H1 (cell line): ENCODE data around the gene MCM3AP. TPM values are rescaled to one million over a fixed set of nuclear protein-coding genes. Genes with fewer than 3 reads are reported as not detected.

Experiments
- CBX8 ChIP-seq: fragments of 300-800, 300-1000 bp; sonication (generic); IDR thresholded peaks from 2 replicates; pipeline ENCODE4 v1.7.1; 2016; ENCODE audit warnings: low read depth, low read length, borderline replicate concordance
- CREB1 ChIP-seq: IDR thresholded peaks from 2 replicates; pipeline ENCODE4 v1.6.1; 2012; ENCODE audit warnings: inconsistent platforms
- GTF2F1 ChIP-seq: IDR thresholded peaks from 2 replicates; pipeline ENCODE4 v1.6.1; 2012; ENCODE audit warnings: low read depth, low read length, improper control_type of control experiment, borderline replicate concordance
- NANOG ChIP-seq: IDR thresholded peaks from 2 replicates; pipeline ENCODE4 v1.6.1; 2011; ENCODE audit warnings: low read length, low read depth, mild to moderate bottlenecking, inconsistent platforms; ENCODE audit not compliant: insufficient read depth, poor library complexity, severe bottlenecking
- SP1 ChIP-seq: IDR thresholded peaks from 2 replicates; pipeline ENCODE4 v1.6.1; 2011; ENCODE audit warnings: low read depth, low read length
- SUZ12 ChIP-seq: fragments of 200-600 bp; sonication (generic); IDR thresholded peaks from 2 replicates; pipeline ENCODE4 v1.6.1; 2012; ENCODE audit warnings: mild to moderate bottlenecking, inconsistent platforms, low read length, moderate library complexity, mixed read lengths
- polyA plus RNA-seq, 7 experiments: library from polyadenylated mRNA; depleted of rRNA in 3 of 7; stranded (reverse) in 5 of 7; unstranded in 2 of 7; fragments of >200 nt in 5 of 7; fragments of 200-250 nt in 2 of 7; gene quantifications; 1 replicate in 5 of 7; 2 replicates in 1 of 7; 4 replicates in 1 of 7; pipeline versions ENCODE4 v1.2.1 to v1.2.3, GENCODE V29; 2011 to 2013; ENCODE audit warnings: missing spikeins in 2 of 7, mixed read lengths in 2 of 7
- total RNA-seq: library from RNA; stranded (reverse); fragmentation: NEBNext Ultra II Directional; extraction: Animal tissue kit (Norgen Biotek cat#: 25700); gene quantifications from 2 replicates; pipeline ENCODE4 v1.2.1, GENCODE V29; 2021
- TF ChIP-seq, protein P1 (sequence below): fragments of 300-600 bp; sonication (generic); IDR thresholded peaks from 2 replicates; pipeline ENCODE4 v1.7.1; 2012; ENCODE audit warnings: low read length, moderate library complexity, mild to moderate bottlenecking, inconsistent platforms; ENCODE audit not compliant: insufficient replicate concordance
- TF ChIP-seq, protein P2 (sequence below): IDR thresholded peaks from 2 replicates; pipeline ENCODE4 v1.6.1; 2012; ENCODE audit warnings: inconsistent platforms

The MCM3AP gene
- total and polyA plus RNA-seq, 2 of the 8 experiments (the other 6 are each of a cell fraction or from before 2014, with no cell fraction given): 37.2 to 119 TPM

DNA sequence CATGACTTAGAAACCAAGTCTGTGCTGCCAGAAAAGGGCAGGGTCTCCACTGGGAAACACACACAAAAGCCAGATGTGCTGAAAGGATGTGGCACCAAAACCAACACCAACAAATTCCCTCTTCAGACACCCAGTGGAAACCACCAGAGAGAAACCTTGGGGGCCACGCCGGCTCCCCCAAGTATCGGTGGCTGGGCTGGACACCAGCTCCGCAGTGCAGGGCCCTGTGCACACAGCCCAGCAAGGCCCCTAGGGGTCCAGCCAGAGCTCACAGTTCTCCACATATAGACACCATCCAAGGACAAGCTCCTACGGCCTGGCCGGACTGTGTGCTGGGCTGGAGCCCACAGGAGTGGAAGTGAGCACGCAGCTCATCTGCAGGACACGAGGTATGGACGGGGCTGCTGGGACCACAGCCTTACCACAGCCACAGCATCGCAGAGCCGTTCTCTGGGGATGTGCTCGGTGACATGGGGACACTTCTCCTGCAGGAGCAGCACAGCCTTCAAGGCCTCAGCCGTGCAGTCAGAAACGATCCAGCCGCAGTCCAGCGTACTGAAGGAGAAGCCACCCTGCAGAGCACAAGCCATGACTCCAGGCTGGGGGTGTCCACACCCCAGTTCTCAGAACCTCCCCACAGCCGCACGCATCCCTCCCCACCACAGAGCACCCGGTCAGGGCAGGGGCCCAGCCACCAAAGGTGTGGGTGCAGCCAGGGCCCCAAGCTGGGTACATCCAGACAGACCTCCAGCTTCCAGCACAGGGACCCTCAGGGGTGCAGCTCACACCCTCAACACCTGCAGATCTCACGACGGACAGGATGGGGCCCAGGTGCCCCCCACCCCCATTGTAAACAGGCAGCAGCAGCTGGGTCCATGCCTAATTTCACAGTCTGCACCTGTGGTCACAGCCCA lies 78.1 kb downstream of the MCM3AP start (continued):
- TF ChIP-seq, protein P1, sequence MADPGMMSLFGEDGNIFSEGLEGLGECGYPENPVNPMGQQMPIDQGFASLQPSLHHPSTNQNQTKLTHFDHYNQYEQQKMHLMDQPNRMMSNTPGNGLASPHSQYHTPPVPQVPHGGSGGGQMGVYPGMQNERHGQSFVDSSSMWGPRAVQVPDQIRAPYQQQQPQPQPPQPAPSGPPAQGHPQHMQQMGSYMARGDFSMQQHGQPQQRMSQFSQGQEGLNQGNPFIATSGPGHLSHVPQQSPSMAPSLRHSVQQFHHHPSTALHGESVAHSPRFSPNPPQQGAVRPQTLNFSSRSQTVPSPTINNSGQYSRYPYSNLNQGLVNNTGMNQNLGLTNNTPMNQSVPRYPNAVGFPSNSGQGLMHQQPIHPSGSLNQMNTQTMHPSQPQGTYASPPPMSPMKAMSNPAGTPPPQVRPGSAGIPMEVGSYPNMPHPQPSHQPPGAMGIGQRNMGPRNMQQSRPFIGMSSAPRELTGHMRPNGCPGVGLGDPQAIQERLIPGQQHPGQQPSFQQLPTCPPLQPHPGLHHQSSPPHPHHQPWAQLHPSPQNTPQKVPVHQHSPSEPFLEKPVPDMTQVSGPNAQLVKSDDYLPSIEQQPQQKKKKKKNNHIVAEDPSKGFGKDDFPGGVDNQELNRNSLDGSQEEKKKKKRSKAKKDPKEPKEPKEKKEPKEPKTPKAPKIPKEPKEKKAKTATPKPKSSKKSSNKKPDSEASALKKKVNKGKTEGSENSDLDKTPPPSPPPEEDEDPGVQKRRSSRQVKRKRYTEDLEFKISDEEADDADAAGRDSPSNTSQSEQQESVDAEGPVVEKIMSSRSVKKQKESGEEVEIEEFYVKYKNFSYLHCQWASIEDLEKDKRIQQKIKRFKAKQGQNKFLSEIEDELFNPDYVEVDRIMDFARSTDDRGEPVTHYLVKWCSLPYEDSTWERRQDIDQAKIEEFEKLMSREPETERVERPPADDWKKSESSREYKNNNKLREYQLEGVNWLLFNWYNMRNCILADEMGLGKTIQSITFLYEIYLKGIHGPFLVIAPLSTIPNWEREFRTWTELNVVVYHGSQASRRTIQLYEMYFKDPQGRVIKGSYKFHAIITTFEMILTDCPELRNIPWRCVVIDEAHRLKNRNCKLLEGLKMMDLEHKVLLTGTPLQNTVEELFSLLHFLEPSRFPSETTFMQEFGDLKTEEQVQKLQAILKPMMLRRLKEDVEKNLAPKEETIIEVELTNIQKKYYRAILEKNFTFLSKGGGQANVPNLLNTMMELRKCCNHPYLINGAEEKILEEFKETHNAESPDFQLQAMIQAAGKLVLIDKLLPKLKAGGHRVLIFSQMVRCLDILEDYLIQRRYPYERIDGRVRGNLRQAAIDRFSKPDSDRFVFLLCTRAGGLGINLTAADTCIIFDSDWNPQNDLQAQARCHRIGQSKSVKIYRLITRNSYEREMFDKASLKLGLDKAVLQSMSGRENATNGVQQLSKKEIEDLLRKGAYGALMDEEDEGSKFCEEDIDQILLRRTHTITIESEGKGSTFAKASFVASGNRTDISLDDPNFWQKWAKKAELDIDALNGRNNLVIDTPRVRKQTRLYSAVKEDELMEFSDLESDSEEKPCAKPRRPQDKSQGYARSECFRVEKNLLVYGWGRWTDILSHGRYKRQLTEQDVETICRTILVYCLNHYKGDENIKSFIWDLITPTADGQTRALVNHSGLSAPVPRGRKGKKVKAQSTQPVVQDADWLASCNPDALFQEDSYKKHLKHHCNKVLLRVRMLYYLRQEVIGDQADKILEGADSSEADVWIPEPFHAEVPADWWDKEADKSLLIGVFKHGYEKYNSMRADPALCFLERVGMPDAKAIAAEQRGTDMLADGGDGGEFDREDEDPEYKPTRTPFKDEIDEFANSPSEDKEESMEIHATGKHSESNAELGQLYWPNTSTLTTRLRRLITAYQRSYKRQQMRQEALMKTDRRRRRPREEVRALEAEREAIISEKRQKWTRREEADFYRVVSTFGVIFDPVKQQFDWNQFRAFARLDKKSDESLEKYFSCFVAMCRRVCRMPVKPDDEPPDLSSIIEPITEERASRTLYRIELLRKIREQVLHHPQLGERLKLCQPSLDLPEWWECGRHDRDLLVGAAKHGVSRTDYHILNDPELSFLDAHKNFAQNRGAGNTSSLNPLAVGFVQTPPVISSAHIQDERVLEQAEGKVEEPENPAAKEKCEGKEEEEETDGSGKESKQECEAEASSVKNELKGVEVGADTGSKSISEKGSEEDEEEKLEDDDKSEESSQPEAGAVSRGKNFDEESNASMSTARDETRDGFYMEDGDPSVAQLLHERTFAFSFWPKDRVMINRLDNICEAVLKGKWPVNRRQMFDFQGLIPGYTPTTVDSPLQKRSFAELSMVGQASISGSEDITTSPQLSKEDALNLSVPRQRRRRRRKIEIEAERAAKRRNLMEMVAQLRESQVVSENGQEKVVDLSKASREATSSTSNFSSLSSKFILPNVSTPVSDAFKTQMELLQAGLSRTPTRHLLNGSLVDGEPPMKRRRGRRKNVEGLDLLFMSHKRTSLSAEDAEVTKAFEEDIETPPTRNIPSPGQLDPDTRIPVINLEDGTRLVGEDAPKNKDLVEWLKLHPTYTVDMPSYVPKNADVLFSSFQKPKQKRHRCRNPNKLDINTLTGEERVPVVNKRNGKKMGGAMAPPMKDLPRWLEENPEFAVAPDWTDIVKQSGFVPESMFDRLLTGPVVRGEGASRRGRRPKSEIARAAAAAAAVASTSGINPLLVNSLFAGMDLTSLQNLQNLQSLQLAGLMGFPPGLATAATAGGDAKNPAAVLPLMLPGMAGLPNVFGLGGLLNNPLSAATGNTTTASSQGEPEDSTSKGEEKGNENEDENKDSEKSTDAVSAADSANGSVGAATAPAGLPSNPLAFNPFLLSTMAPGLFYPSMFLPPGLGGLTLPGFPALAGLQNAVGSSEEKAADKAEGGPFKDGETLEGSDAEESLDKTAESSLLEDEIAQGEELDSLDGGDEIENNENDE: no peak
- TF ChIP-seq NANOG (no peak), CREB1 (no peak), CBX8 (no peak), SUZ12 (no peak), GTF2F1 (no peak), SP1 (no peak)
- TF ChIP-seq, protein P2, sequence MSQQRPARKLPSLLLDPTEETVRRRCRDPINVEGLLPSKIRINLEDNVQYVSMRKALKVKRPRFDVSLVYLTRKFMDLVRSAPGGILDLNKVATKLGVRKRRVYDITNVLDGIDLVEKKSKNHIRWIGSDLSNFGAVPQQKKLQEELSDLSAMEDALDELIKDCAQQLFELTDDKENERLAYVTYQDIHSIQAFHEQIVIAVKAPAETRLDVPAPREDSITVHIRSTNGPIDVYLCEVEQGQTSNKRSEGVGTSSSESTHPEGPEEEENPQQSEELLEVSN: no peak
- TF ChIP-seq, all 59 proteins: peak for 0
